GM12875 (cell line): Measurements from ENCODE around the gene ZEB2.

ENCODE experiments used
- H3K4me3 ChIP-seq: one replicate; pipeline ENCODE4 v1.5.1; 2011; ENCODE audit warnings: low read depth, low read length, control low read depth
- TF ChIP-seq, protein P1 (sequence below): IDR thresholded peaks from 2 replicates; pipeline ENCODE4 v1.5.1; 2011; ENCODE audit warnings: low read depth, mild to moderate bottlenecking, control low read depth, inconsistent platforms, low read length, moderate library complexity, borderline replicate concordance; ENCODE audit not compliant: insufficient read depth

ZEB2 gene

DNA sequence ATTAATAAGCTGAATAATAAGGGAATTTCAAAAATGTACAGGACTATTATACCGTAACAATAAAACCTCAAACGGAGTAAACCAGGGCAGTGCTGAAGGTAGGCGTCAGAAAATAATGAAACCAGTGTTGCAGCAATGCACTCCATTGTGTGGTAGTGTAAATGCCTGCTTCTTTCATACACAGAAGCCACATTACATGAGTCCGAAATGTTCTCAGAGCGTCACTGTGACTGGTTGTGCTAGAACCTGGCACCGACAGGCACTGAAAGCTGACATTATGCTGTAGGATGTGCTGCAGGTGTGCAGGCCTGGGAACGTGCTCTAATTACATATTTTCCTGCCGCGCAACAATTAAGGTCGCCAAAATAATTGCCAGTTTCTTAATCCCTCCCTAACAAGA lies 53.3 kb downstream of the ZEB2 start:
- TF ChIP-seq, protein P1, sequence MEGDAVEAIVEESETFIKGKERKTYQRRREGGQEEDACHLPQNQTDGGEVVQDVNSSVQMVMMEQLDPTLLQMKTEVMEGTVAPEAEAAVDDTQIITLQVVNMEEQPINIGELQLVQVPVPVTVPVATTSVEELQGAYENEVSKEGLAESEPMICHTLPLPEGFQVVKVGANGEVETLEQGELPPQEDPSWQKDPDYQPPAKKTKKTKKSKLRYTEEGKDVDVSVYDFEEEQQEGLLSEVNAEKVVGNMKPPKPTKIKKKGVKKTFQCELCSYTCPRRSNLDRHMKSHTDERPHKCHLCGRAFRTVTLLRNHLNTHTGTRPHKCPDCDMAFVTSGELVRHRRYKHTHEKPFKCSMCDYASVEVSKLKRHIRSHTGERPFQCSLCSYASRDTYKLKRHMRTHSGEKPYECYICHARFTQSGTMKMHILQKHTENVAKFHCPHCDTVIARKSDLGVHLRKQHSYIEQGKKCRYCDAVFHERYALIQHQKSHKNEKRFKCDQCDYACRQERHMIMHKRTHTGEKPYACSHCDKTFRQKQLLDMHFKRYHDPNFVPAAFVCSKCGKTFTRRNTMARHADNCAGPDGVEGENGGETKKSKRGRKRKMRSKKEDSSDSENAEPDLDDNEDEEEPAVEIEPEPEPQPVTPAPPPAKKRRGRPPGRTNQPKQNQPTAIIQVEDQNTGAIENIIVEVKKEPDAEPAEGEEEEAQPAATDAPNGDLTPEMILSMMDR, result no peak
- H3K4me3 ChIP-seq, result no peak overlapping the region

- TF ChIP-seq, protein P1, result no peak
- H3K4me3 ChIP-seq, result no peak overlapping the region
These were observed 54.2 kb downstream of the ZEB2 start for GRCh38 chr2:144465749-144466148.

DNA sequence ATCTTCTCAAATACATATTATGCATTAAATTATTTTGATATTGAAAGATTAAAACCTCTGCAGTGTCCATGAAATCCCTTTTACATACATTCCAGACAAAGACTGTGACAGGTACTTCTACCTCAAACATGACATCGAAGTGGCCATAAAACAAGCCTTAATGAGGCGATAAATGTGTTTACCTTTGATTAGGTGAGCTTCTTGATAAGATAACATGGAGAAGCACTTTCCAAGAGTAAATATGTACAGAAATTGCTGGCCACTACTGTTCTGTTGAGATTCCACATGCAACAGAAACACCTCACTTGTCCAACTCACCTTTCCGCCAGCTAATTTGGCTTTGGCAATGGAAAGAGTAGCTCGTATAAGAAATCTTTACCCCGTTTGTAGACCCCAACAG lies 55.2 kb downstream of the ZEB2 start:
- H3K4me3 ChIP-seq, result no peak overlapping the region
- TF ChIP-seq, protein P1, result no peak

- H3K4me3 ChIP-seq, result no peak overlapping the region
- TF ChIP-seq, protein P1, result no peak
These were observed 56.7 kb downstream of the ZEB2 start for GRCh38 chr2:144463266-144463665.

DNA sequence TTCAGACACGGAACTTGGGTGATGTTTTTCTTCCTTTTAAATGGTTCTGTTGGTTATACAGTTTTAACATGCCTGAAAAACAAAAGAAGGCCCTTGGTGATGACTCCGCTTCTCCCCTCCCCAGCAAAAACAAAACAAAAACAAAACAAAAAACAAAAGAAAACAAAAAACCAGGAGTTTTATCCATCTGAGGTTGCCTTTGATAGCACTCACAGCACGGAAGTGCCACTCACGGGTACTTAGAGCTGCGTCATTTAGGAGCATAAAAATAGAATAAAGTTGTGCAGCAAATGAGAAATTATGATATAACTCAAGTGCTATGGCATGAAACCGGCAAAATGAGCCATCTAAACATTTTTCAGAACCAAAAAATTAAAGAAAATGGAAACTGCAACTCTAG lies 57.7 kb downstream of the ZEB2 start:
- TF ChIP-seq, protein P1, result no peak
- no peak overlapping the region for H3K4me3 ChIP-seq

GRCh38 chr2:144461308-144461766 lies 58.6 kb downstream of the ZEB2 start:
- TF ChIP-seq, protein P1, result no peak
- no peak overlapping the region for H3K4me3 ChIP-seq

GRCh38 chr2:144460727-144461307 lies 59.1 kb downstream of the ZEB2 start:
- no peak overlapping the region for H3K4me3 ChIP-seq
- TF ChIP-seq, protein P1, result no peak
